H9 (cell line): ENCODE results near the gene EXOC2. TPM values are rescaled to one million over a fixed set of nuclear protein-coding genes. Genes with fewer than 3 reads are reported as not detected.

Experiments
- DNase-seq: peaks from one replicate; pipeline ENCODE4 v3.0.0-alpha.2; 2017
- H2AFZ ChIP-seq: one replicate; pipeline ENCODE4 v1.6.1; 2013; ENCODE audit warnings: mild to moderate bottlenecking, low read length, control low read depth, moderate library complexity
- H2AK5ac ChIP-seq: 2 replicates; pipeline ENCODE4 v1.6.1; 2013; ENCODE audit warnings: low read length, control low read depth, mixed read lengths; ENCODE audit not compliant: insufficient read length
- H2BK120ac ChIP-seq: one replicate; pipeline ENCODE4 v1.6.1; 2013; ENCODE audit warnings: low read depth, mild to moderate bottlenecking, low read length, control low read depth, inconsistent platforms; ENCODE audit not compliant: poor library complexity, severe bottlenecking
- H2BK12ac ChIP-seq: 2 replicates; pipeline ENCODE4 v1.6.1; 2013; ENCODE audit warnings: low read length, control low read depth, mixed read lengths, low read depth; ENCODE audit not compliant: insufficient read length
- H2BK15ac ChIP-seq: 2 replicates; pipeline ENCODE4 v1.6.1; 2013; ENCODE audit warnings: low read depth, low read length, control low read depth
- H2BK20ac ChIP-seq: one replicate; pipeline ENCODE4 v1.6.1; 2013; ENCODE audit warnings: low read depth, mild to moderate bottlenecking, low read length, control low read depth, inconsistent platforms; ENCODE audit not compliant: poor library complexity, severe bottlenecking
- H2BK5ac ChIP-seq: 2 replicates; pipeline ENCODE4 v1.6.1; 2013; ENCODE audit warnings: low read length, control low read depth, mixed read lengths; ENCODE audit not compliant: insufficient read length
- H3K14ac ChIP-seq: 2 replicates; pipeline ENCODE4 v1.6.1; 2013; ENCODE audit warnings: low read length, control low read depth; ENCODE audit not compliant: insufficient read depth
- H3K18ac ChIP-seq: 2 replicates; pipeline ENCODE4 v1.6.1; 2013; ENCODE audit warnings: low read depth, mild to moderate bottlenecking, mixed read lengths, low read length, control low read depth; ENCODE audit not compliant: insufficient read length
- H3K23ac ChIP-seq: 2 replicates; pipeline ENCODE4 v1.6.1; 2013; ENCODE audit warnings: low read length, control low read depth, mixed read lengths, low read depth; ENCODE audit not compliant: insufficient read length
- H3K23me2 ChIP-seq: 2 replicates; pipeline ENCODE4 v1.6.1; 2013; ENCODE audit warnings: low read depth, mild to moderate bottlenecking, mixed read lengths, low read length, control low read depth; ENCODE audit not compliant: insufficient read length, poor library complexity, severe bottlenecking
- H3K27ac ChIP-seq: 2 replicates; pipeline ENCODE4 v1.5.1; 2013; ENCODE audit warnings: low read length, control low read depth, mixed read lengths, low read depth; ENCODE audit not compliant: insufficient read length
- H3K27me3 ChIP-seq: 2 replicates; pipeline ENCODE4 v1.6.1; 2013; ENCODE audit warnings: low read length, control low read depth, inconsistent platforms; ENCODE audit not compliant: insufficient read depth
- H3K4ac ChIP-seq: 2 replicates; pipeline ENCODE4 v1.6.1; 2013; ENCODE audit warnings: low read depth, mild to moderate bottlenecking, control low read depth, inconsistent platforms, low read length, moderate library complexity
- H3K4me1 ChIP-seq: 2 replicates; pipeline ENCODE4 v1.6.1; 2013; ENCODE audit warnings: low read length, control low read depth, inconsistent platforms; ENCODE audit not compliant: insufficient read depth
- H3K4me2 ChIP-seq: 2 replicates; pipeline ENCODE4 v1.6.1; 2013; ENCODE audit warnings: low read length, control low read depth, mixed read lengths; ENCODE audit not compliant: insufficient read length, insufficient read depth
- H3K56ac ChIP-seq: 2 replicates; pipeline ENCODE4 v1.6.1; 2013; ENCODE audit warnings: low read depth, mild to moderate bottlenecking, mixed read lengths, low read length, control low read depth; ENCODE audit not compliant: insufficient read length
- H3K79me1 ChIP-seq: 2 replicates; pipeline ENCODE4 v1.6.1; 2013; ENCODE audit warnings: low read depth, mild to moderate bottlenecking, moderate library complexity, low read length, control low read depth, inconsistent platforms; ENCODE audit not compliant: insufficient read depth, poor library complexity, severe bottlenecking
- H3K79me2 ChIP-seq: 2 replicates; pipeline ENCODE4 v1.6.1; 2013; ENCODE audit warnings: low read length, control low read depth, inconsistent platforms; ENCODE audit not compliant: insufficient read depth
- H3K9ac ChIP-seq: 2 replicates; pipeline ENCODE4 v1.6.1; 2013; ENCODE audit warnings: low read length, control low read depth, mixed read lengths; ENCODE audit not compliant: insufficient read length; ENCODE audit errors: extremely low read depth
- H3K9me3 ChIP-seq: one replicate; pipeline ENCODE4 v1.6.1; 2013; ENCODE audit warnings: low read depth, low read length, inconsistent platforms; ENCODE audit not compliant: control insufficient read depth
- H3T11ph ChIP-seq: one replicate; pipeline ENCODE4 v1.6.1; 2013; ENCODE audit warnings: mild to moderate bottlenecking, low read length, control low read depth, inconsistent platforms
- H4K20me1 ChIP-seq: one replicate; pipeline ENCODE4 v1.6.1; 2013; ENCODE audit not compliant: control insufficient read depth, insufficient read length, insufficient read depth
- H4K5ac ChIP-seq: 2 replicates; pipeline ENCODE4 v1.6.1; 2013; ENCODE audit warnings: low read depth, mild to moderate bottlenecking, mixed read lengths, low read length, control low read depth; ENCODE audit not compliant: insufficient read length
- H4K8ac ChIP-seq: replicated peaks from 2 replicates; pipeline ENCODE4 v1.6.1; 2013; ENCODE audit warnings: low read length, control low read depth, mixed read lengths, low read depth; ENCODE audit not compliant: insufficient read length
- H4K91ac ChIP-seq: 2 replicates; pipeline ENCODE4 v1.6.1; 2013; ENCODE audit warnings: low read depth, mild to moderate bottlenecking, moderate library complexity, mixed read lengths, low read length, control low read depth; ENCODE audit not compliant: insufficient read length
- H3K27ac Mint-ChIP-seq, 3 experiments: 2 replicates in 2 of 3; 3 replicates in 1 of 3; pipeline ENCODE4 v1.8.0; 2020 to 2021; ENCODE audit warnings: mixed read lengths in 3 of 3, mild to moderate bottlenecking in 1 of 3, moderate library complexity in 1 of 3
- H3K27me3 Mint-ChIP-seq: 2 replicates; pipeline ENCODE4 v1.8.0; 2021; ENCODE audit warnings: low read depth, mild to moderate bottlenecking, moderate library complexity, mixed read lengths
- H3K36me3 Mint-ChIP-seq, 3 experiments: 2 replicates in 2 of 3; 3 replicates in 1 of 3; pipeline ENCODE4 v1.8.0; 2020 to 2021; ENCODE audit warnings: low read depth in 3 of 3, mixed read lengths in 3 of 3; ENCODE audit not compliant: insufficient read depth in 1 of 3
- H3K4me1 Mint-ChIP-seq, 2 experiments: 2 replicates each; pipeline ENCODE4 v1.8.0; 2020; ENCODE audit warnings: mixed read lengths in 2 of 2
- H3K4me3 Mint-ChIP-seq, 2 experiments: 2 replicates in 1 of 2; 3 replicates in 1 of 2; pipeline ENCODE4 v1.8.0; 2020 to 2021; ENCODE audit warnings: mild to moderate bottlenecking in 2 of 2, mixed read lengths in 2 of 2, moderate library complexity in 1 of 2
- H3K9me3 Mint-ChIP-seq, 2 experiments: 2 replicates in 1 of 2; 3 replicates in 1 of 2; pipeline ENCODE4 v1.8.0; 2020; ENCODE audit warnings: mild to moderate bottlenecking in 2 of 2, mixed read lengths in 2 of 2, moderate library complexity in 1 of 2
- CTCF ChIP-seq: fragments of 200-600 bp; sonication (generic); conservative IDR thresholded peaks from 3 replicates; pipeline ENCODE4 v1.8.0; 2021; ENCODE audit warnings: antibody characterized with exemption, mild to moderate bottlenecking
- WGBS: extraction: QIAGEN DNeasy Blood & Tissue Kit; methylation state at CpG from one replicate; pipeline ENCODE4 v1.1.7; 2013; ENCODE audit warnings: missing lambda C conversion rate, low lambda C conversion rate, mixed read lengths; ENCODE audit not compliant: insufficient read length; ENCODE audit errors: extremely low coverage; 5-methylcytosine and 5-hydroxymethylcytosine counted together
- total RNA-seq: library from RNA; stranded (reverse); gene quantifications from 2 replicates; pipeline ENCODE4 v1.2.1, GENCODE V29; 2021

Gene EXOC2
- total RNA-seq, 1 experiment from 2014 or later, result 29.9 TPM

- H3K14ac ChIP-seq, result no peak overlapping the region
- H3K27ac ChIP-seq, result no peak overlapping the region
- H3K9ac ChIP-seq, result no peak overlapping the region
- H3K9me3 ChIP-seq, result no peaks in the 10 kb centered on the region
- no peak overlapping the region for H2AK5ac ChIP-seq
- no peaks in the 10 kb centered on the region; the same call in 1 of the 2 replicates for H3K4me1 ChIP-seq
- H3K23ac ChIP-seq, result no peak overlapping the region
- H2BK12ac ChIP-seq, result no peak overlapping the region
- H4K5ac ChIP-seq, result no peak overlapping the region
- Mint-ChIP-seq H3K36me3 (no peaks in the 10 kb centered on the region; a peak in 1 of 7 replicates), H3K4me3 (no peak overlapping the region), H3K4me1 (peaks cover 27 to 34% of the 10 kb centered on the region in 2 experiments), H3K9me3 (no peaks in the 10 kb centered on the region), H3K27ac (no peak overlapping the region), H3K27me3 (no peaks in the 10 kb centered on the region)
- H2BK15ac ChIP-seq, result no peak overlapping the region
- no peaks in the 10 kb centered on the region for H3K27me3 ChIP-seq
- H4K8ac ChIP-seq, result no peak overlapping the region
- H3K4ac ChIP-seq, result no peak overlapping the region
- no peaks in the 10 kb centered on the region for H3K23me2 ChIP-seq
- no peak overlapping the region for H3K18ac ChIP-seq
- no peak overlapping the region for H3K56ac ChIP-seq
- TF ChIP-seq CTCF, result no peak
- H2AFZ ChIP-seq, result no peak overlapping the region
- no peak for DNase-seq
- H3K79me2 ChIP-seq, result no peaks in the 10 kb centered on the region
- H3K79me1 ChIP-seq, result peaks cover 2% of the 10 kb centered on the region
- no peaks in the 10 kb centered on the region for H4K20me1 ChIP-seq
- H2BK5ac ChIP-seq, result no peak overlapping the region
- no peak overlapping the region for H3T11ph ChIP-seq
- WGBS, result no CpG with 5 or more reads among the region's 1 CpG
- no peak overlapping the region for H2BK20ac ChIP-seq
- no peak overlapping the region for H4K91ac ChIP-seq
- H3K4me2 ChIP-seq, result no peak overlapping the region
- H2BK120ac ChIP-seq, result no peak overlapping the region
These were observed 109.8 kb downstream of the EXOC2 start for GRCh38 chr6:583116-583515.
